Neural cell (in vitro differentiated cells): ENCODE measurements around the gene RAET1G. TPM values are rescaled to one million over a fixed set of nuclear protein-coding genes. Genes with fewer than 3 reads are reported as not detected.

Source experiments
- H2AFZ ChIP-seq: fragments of 200-600, 300-800 bp; sonication (generic), shearing (Covaris generic); 2 replicates; pipeline ENCODE4 v1.6.0; 2014; ENCODE audit warnings: low read depth, mild to moderate bottlenecking, antibody characterized with exemption, low read length, moderate library complexity
- H3F3A ChIP-seq: fragments of 200-600 bp; shearing (Covaris generic); 2 replicates; pipeline ENCODE4 v1.6.1; 2016; ENCODE audit warnings: mild to moderate bottlenecking, moderate library complexity, mixed read lengths, antibody characterized with exemption, low read length; ENCODE audit not compliant: insufficient read depth, poor library complexity, severe bottlenecking
- H3K27ac ChIP-seq: fragments of 200-600, 300-800 bp; sonication (generic), shearing (Covaris generic); 2 replicates; pipeline ENCODE4 v1.5.1; 2014; ENCODE audit warnings: mild to moderate bottlenecking, low read length, moderate library complexity
- H3K27me3 ChIP-seq: fragments of 300-800, 200-600 bp; sonication (generic), shearing (Covaris generic); 2 replicates; pipeline ENCODE4 v1.6.0; 2014; ENCODE audit warnings: mild to moderate bottlenecking, low read depth, low read length, moderate library complexity; ENCODE audit not compliant: insufficient read depth
- H3K36me3 ChIP-seq: fragments of 300-800, 200-600 bp; sonication (generic), shearing (Covaris generic); 2 replicates; pipeline ENCODE4 v1.5.1; 2014; ENCODE audit warnings: mild to moderate bottlenecking, antibody characterized with exemption, low read length, moderate library complexity; ENCODE audit not compliant: insufficient read depth
- H3K4me2 ChIP-seq: fragments of 300-800, 200-600 bp; sonication (generic), shearing (Covaris generic); 2 replicates; pipeline ENCODE4 v1.6.0; 2014; ENCODE audit warnings: mild to moderate bottlenecking, low read length
- H3K4me3 ChIP-seq: fragments of 300-800, 200-600 bp; sonication (generic), shearing (Covaris generic); 2 replicates; pipeline ENCODE4 v1.5.1; 2014; ENCODE audit warnings: mild to moderate bottlenecking, low read length, moderate library complexity
- H3K79me2 ChIP-seq: fragments of 200-600 bp; shearing (Covaris generic); replicated peaks from 2 replicates; pipeline ENCODE4 v1.6.0; 2014; ENCODE audit warnings: mild to moderate bottlenecking, low read length, moderate library complexity; ENCODE audit not compliant: insufficient read depth
- H3K9ac ChIP-seq: fragments of 300-800, 200-600 bp; sonication (generic), shearing (Covaris generic); 2 replicates; pipeline ENCODE4 v1.6.1; 2016; ENCODE audit warnings: mild to moderate bottlenecking, low read length, mixed read lengths
- H3K9me2 ChIP-seq: fragments of 200-600 bp; shearing (Covaris generic); 2 replicates; pipeline ENCODE4 v1.6.1; 2016; ENCODE audit warnings: mild to moderate bottlenecking, low read length, mixed read lengths; ENCODE audit not compliant: insufficient read depth
- H3K9me3 ChIP-seq: fragments of 200-600, 300-800 bp; sonication (generic), shearing (Covaris generic); 2 replicates; pipeline ENCODE4 v1.6.1; 2016; ENCODE audit warnings: mild to moderate bottlenecking, mixed run types, low read length, moderate library complexity, mixed read lengths
- H4K20me1 ChIP-seq: fragments of 200-600 bp; shearing (Covaris generic); 2 replicates; pipeline ENCODE4 v1.6.1; 2016; ENCODE audit warnings: mild to moderate bottlenecking, mixed run types; ENCODE audit not compliant: insufficient read depth
- CTCF ChIP-seq: fragments of 450-650 bp; IDR thresholded peaks from 2 replicates; pipeline ENCODE4 v1.5.1; 2014; ENCODE audit warnings: antibody characterized with exemption, mild to moderate bottlenecking, moderate library complexity; ENCODE audit not compliant: poor library complexity, severe bottlenecking
- EP300 ChIP-seq: fragments of 450-650 bp; conservative IDR thresholded peaks from 2 replicates; pipeline ENCODE4 v1.6.1; 2014; ENCODE audit warnings: antibody characterized with exemption, mild to moderate bottlenecking, moderate library complexity; ENCODE audit not compliant: poor library complexity, severe bottlenecking
- EZH2 ChIP-seq: fragments of 200-600, 300-800 bp; shearing (Covaris generic), sonication (generic); IDR thresholded peaks from 2 replicates; pipeline ENCODE4 v1.6.1; 2014; ENCODE audit warnings: antibody characterized with exemption, low read length, borderline replicate concordance, mild to moderate bottlenecking; ENCODE audit not compliant: insufficient read depth, poor library complexity, severe bottlenecking
- MXI1 ChIP-seq: fragments of 450-650 bp; conservative IDR thresholded peaks from 2 replicates; pipeline ENCODE4 v1.6.1; 2014; ENCODE audit warnings: antibody characterized with exemption, mild to moderate bottlenecking; ENCODE audit not compliant: poor library complexity, severe bottlenecking
- POLR2AphosphoS5 ChIP-seq: IDR thresholded peaks from 2 replicates; pipeline ENCODE4 v1.6.1; 2012
- RAD21 ChIP-seq: fragments of 450-650 bp; conservative IDR thresholded peaks from 2 replicates; pipeline ENCODE4 v1.6.1; 2014; ENCODE audit warnings: antibody characterized with exemption, mild to moderate bottlenecking, moderate library complexity
- REST ChIP-seq: IDR thresholded peaks from 2 replicates; pipeline ENCODE4 v1.6.1; 2012; ENCODE audit warnings: borderline replicate concordance
- SMC3 ChIP-seq: fragments of 450-650 bp; conservative IDR thresholded peaks from 2 replicates; pipeline ENCODE4 v1.6.1; 2014; ENCODE audit warnings: antibody characterized with exemption, mild to moderate bottlenecking, moderate library complexity; ENCODE audit not compliant: poor library complexity
- TAF1 ChIP-seq: IDR thresholded peaks from 2 replicates; pipeline ENCODE4 v1.6.1; 2012; ENCODE audit warnings: low read depth
- polyA plus RNA-seq: library from polyadenylated mRNA; depleted of rRNA; stranded (reverse); fragments of >200 nt; gene quantifications from 2 replicates; pipeline ENCODE4 v1.2.3, GENCODE V29; 2014

Gene RAET1G
- polyA plus RNA-seq, 1 donor from 2014 or later, result not detected

DNA sequence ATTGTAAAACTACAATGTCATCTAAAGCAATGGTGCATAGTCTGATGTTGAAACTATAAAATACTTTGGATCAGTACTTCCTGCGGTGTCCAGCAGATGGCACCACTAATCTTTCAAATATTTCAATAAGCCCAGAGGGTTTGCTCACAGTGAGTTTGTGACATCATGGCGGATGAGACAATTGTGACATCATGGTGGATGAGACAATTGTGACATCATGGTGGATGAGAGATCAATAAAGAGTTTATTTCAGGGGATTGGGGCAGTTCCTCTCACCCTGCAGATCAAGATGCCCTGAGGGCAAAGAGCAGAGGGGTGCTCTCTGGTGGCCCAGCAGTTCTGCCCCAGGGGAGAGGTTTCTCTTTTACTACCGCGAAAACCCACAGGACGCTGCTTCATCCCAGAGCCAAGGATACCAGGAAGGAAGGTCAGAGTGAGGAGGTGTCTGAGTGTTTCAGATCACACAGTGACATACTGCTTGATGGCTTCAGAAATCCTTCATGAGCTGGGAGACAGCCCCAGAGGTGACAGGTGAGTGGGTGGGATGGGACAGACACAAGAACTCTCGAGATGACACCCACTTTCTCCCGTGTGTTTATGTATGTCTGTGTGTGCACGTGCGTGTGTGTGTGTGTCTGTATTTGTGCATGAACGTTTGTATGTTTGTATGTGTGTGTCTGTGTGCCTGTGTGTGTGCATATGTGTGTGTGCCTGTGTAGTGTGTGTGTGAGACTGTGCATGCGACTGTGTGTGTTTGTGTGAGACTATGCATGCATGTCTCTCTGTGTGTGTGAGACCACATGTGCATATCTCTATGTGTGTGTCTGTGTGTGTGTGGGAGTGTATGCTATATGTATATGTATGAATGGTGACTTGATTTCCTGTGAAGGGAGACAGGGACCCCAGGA, 11.6 kb upstream of the RAET1G start:
- H4K20me1 ChIP-seq, result no peaks in the 10 kb centered on the region
- H3K9me2 ChIP-seq, result no peaks in the 10 kb centered on the region
- no peak overlapping the region for H2AFZ ChIP-seq
- H3K4me3 ChIP-seq, result no peak overlapping the region
- no peak overlapping the region for H3K27ac ChIP-seq
- no peaks in the 10 kb centered on the region for H3K36me3 ChIP-seq
- H3K27me3 ChIP-seq, result peaks cover 90% of the 10 kb centered on the region
- H3K9me3 ChIP-seq, result no peaks in the 10 kb centered on the region
- H3K4me2 ChIP-seq, result no peak overlapping the region
- H3K79me2 ChIP-seq, result no peaks in the 10 kb centered on the region
- H3K9ac ChIP-seq, result no peak overlapping the region
- TF ChIP-seq EZH2 (no peak), RAD21 (peak; percentile 90), MXI1 (no peak), TAF1 (no peak), EP300 (no peak), SMC3 (peak; percentile 96), POLR2AphosphoS5 (no peak), CTCF (peak; percentile 91), REST (no peak)
- H3F3A ChIP-seq, result no peaks in the 10 kb centered on the region

DNA sequence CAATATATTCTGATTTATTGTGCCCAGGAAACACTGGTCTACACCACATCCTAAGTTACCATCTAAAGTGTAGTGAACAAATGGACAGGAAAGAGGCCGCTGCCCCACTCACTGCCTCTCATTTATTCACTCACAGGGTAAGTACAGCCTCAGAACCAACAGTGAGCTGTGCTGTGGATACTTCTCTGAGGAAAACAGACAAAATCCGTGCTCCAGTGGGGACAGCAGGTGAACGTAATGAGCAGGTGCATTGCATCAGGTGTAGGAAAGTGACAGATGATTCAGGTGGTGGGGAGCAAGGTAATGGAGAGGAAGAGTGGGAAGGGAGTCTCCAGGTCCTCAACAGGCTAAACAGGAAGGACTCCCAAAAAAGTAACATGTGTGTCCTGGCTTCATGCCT, 10.5 kb upstream of the RAET1G start:
- Histone ChIP-seq H3K4me3 (no peak overlapping the region), H3K27ac (no peak overlapping the region), H3K36me3 (no peaks in the 10 kb centered on the region), H3K9me2 (no peaks in the 10 kb centered on the region), H3K4me2 (no peak overlapping the region), H3K9me3 (no peaks in the 10 kb centered on the region), H3K27me3 (peaks cover 87% of the 10 kb centered on the region), H3F3A (no peaks in the 10 kb centered on the region), H3K9ac (no peak overlapping the region), H3K79me2 (no peaks in the 10 kb centered on the region), H2AFZ (no peak overlapping the region), H4K20me1 (no peaks in the 10 kb centered on the region)
- TF ChIP-seq RAD21 (no peak), EZH2 (no peak), SMC3 (no peak), CTCF (no peak), POLR2AphosphoS5 (no peak), TAF1 (no peak), EP300 (no peak), REST (no peak), MXI1 (no peak)
